Caco-2 (cell line): ENCODE measurements around the gene PANK2. TPM values are rescaled to one million over a fixed set of nuclear protein-coding genes. Genes with fewer than 3 reads are reported as not detected.
A peak's percentile ranks its signal among the peaks of the same experiment; 100 is the strongest.

ENCODE experiments used
- BruUV-seq: library from RNA; stranded (reverse); fragments of 400-500 nt; replicated peaks from 2 replicates; lab custom pipeline; 2021; lab: Mats Ljungman, UMichigan
- CTCF ChIA-PET: fragments of 300-600 bp; sonication (Branson Sonifier 250); formaldehyde crosslinking; loops from one replicate; lab custom pipeline; 2022; ENCODE audit warnings: antibody characterized with exemption; lab: Charles Lee
- POLR2A ChIA-PET: fragments of 300-600 bp; sonication (Branson Sonifier 250); formaldehyde crosslinking; loops from one replicate; lab custom pipeline; 2022; ENCODE audit warnings: antibody characterized with exemption; lab: Charles Lee
- DNase-seq, 2 experiments: peaks; one replicate each; pipeline versions ENCODE4 v3.0.0 to v3.0.0-alpha.2; 2020 to 2022
- H3K27me3 ChIP-seq: replicated peaks from 2 replicates; pipeline ENCODE4 v1.6.0; 2011; ENCODE audit warnings: low read length; ENCODE audit not compliant: control insufficient read depth, insufficient read depth
- H3K36me3 ChIP-seq: 2 replicates; pipeline ENCODE4 v1.5.1; 2011; ENCODE audit warnings: low read length; ENCODE audit not compliant: control insufficient read depth, insufficient read depth
- H3K4me1 ChIP-seq: fragments of 250-450 bp; sonication (Bioruptor Pico); 2 replicates; pipeline ENCODE4 v1.5.1; 2020; ENCODE audit warnings: mild to moderate bottlenecking
- H3K4me3 ChIP-seq: 2 replicates; pipeline ENCODE4 v1.5.1; 2011; ENCODE audit warnings: low read depth, mild to moderate bottlenecking, control low read depth, low read length
- H3K9me3 ChIP-seq: fragments of 250-450 bp; sonication (Bioruptor Pico); 2 replicates; pipeline ENCODE4 v1.5.1; 2020; ENCODE audit warnings: mild to moderate bottlenecking, moderate library complexity
- H3K27ac Mint-ChIP-seq: one replicate; pipeline ENCODE4 v1.8.0; 2022; ENCODE audit warnings: mixed read lengths; ENCODE audit not compliant: unreplicated experiment
- H3K27me3 Mint-ChIP-seq: one replicate; pipeline ENCODE4 v1.8.0; 2022; ENCODE audit warnings: mixed read lengths; ENCODE audit not compliant: insufficient read depth, unreplicated experiment
- H3K36me3 Mint-ChIP-seq: one replicate; pipeline ENCODE4 v1.8.0; 2022; ENCODE audit warnings: mild to moderate bottlenecking, mixed read lengths; ENCODE audit not compliant: insufficient read depth, unreplicated experiment
- H3K4me1 Mint-ChIP-seq: one replicate; pipeline ENCODE4 v1.8.0; 2022; ENCODE audit warnings: low read depth, mixed read lengths; ENCODE audit not compliant: unreplicated experiment
- H3K4me3 Mint-ChIP-seq: one replicate; pipeline ENCODE4 v1.8.0; 2022; ENCODE audit warnings: mild to moderate bottlenecking, moderate library complexity, mixed read lengths; ENCODE audit not compliant: unreplicated experiment
- H3K9me3 Mint-ChIP-seq: one replicate; pipeline ENCODE4 v1.8.0; 2022; ENCODE audit warnings: mixed read lengths; ENCODE audit not compliant: unreplicated experiment
- intact Hi-C: fragments of 100-400 bp; cut with micrococcal nuclease; formaldehyde crosslinking; loops from one replicate; pipeline ENCODE4 v1.10.0; 2022; ENCODE audit not compliant: unreplicated experiment
- total RNA-seq: library from RNA; stranded (reverse); gene quantifications from 2 replicates; pipeline ENCODE4 v1.2.3, GENCODE V29; 2022
- TF ChIP-seq, protein P1 (sequence below), 2 experiments: fragments of 200-600 bp in 1 of 2; IDR thresholded peaks; 1 replicate in 1 of 2; 2 replicates in 1 of 2; pipeline versions ENCODE4 v1.5.1 to v1.8.0; 2011 to 2022; ENCODE audit warnings: antibody characterized with exemption in 1 of 2, control low read depth in 1 of 2, inconsistent platforms in 1 of 2, low read depth in 1 of 2, low read length in 1 of 2, mild to moderate bottlenecking in 1 of 2, moderate library complexity in 1 of 2; ENCODE audit not compliant: insufficient read depth in 1 of 2, severe bottlenecking in 1 of 2, unreplicated experiment in 1 of 2

Gene PANK2
- total RNA-seq, 1 experiment from 2014 or later = 58.3 TPM

DNA sequence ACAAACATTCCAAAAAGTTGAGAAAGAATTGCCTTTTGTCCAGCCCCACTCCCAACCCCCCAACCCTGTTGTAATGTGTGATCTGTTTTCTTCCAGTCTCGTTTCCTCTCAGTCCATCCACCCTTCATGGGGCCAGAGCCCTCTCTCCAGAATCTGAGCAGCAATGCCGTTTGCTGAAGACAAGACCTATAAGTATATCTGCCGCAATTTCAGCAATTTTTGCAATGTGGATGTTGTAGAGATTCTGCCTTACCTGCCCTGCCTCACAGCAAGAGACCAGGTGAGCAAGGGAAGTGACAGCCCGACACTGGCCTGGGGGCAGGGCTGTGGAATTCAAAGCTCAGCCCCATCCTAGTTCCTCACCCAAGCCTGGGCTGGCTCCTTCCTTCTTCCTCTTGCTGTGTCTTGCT lies 34.7 kb upstream of the PANK2 start:
- Histone ChIP-seq H3K36me3 (peaks cover 4% of the 10 kb centered on the region), H3K4me3 (no peak overlapping the region), H3K27me3 (no peaks in the 10 kb centered on the region), H3K4me1 (peaks cover 4% of the 10 kb centered on the region), H3K9me3 (no peaks in the 10 kb centered on the region)
- TF ChIP-seq, protein P1, sequence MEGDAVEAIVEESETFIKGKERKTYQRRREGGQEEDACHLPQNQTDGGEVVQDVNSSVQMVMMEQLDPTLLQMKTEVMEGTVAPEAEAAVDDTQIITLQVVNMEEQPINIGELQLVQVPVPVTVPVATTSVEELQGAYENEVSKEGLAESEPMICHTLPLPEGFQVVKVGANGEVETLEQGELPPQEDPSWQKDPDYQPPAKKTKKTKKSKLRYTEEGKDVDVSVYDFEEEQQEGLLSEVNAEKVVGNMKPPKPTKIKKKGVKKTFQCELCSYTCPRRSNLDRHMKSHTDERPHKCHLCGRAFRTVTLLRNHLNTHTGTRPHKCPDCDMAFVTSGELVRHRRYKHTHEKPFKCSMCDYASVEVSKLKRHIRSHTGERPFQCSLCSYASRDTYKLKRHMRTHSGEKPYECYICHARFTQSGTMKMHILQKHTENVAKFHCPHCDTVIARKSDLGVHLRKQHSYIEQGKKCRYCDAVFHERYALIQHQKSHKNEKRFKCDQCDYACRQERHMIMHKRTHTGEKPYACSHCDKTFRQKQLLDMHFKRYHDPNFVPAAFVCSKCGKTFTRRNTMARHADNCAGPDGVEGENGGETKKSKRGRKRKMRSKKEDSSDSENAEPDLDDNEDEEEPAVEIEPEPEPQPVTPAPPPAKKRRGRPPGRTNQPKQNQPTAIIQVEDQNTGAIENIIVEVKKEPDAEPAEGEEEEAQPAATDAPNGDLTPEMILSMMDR (IDR thresholded peaks at IDR 0.05; ENCODE audit: insufficient read depth in 1 of 2, low read depth in 1 of 2, low read length in 1 of 2, severe bottlenecking in 1 of 2, unreplicated experiment in 1 of 2) = no peak
- peak overlapping the region; percentile 37 for H3K4me3 Mint-ChIP-seq
- H3K9me3 Mint-ChIP-seq = no peaks in the 10 kb centered on the region
- BruUV-seq = no TSS peak
- CTCF ChIA-PET = interaction anchor here (0.7 to 1.4 kb wide), 8 partner anchors 12 to 218 kb away, joined by 3 to 8 read pairs (median 6); partner anchors contain the start of genes AP5S1, CENPB and SPEF1
- H3K27ac Mint-ChIP-seq = peak overlapping the region; percentile 84
- peak; percentile 72 to 83 for DNase-seq
- intact Hi-C loops = loop anchor here (1.0 kb wide), 2 partner anchors 8 to 34 kb away; partner anchors contain the start of genes AP5S1 and MAVS
- POLR2A ChIA-PET = interaction anchor here (0.7 to 1.2 kb wide), 3 partner anchors 12 to 34 kb away, joined by 4 to 10 read pairs (median 7); partner anchors contain the start of gene AP5S1
- peaks cover 61% of the 10 kb centered on the region for H3K36me3 Mint-ChIP-seq
- no peaks in the 10 kb centered on the region for H3K27me3 Mint-ChIP-seq
- peaks cover 11% of the 10 kb centered on the region for H3K4me1 Mint-ChIP-seq

DNA sequence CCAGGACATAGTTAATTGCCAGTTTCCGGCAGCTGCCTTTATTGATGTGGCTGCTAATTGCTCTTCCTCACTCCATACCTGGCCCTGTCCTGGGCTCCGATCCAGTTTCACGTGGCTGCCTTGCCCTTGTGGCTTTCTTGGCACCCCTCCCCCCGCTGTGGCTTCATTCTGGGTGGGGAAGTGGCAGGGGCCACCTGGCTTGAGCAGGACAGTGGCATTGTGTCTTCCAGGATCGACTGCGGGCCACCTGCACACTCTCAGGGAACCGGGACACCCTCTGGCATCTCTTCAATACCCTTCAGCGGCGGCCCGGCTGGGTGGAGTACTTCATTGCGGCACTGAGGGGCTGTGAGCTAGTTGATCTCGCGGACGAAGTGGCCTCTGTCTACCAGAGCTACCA lies 31.8 kb upstream of the PANK2 start:
- H3K4me3 ChIP-seq = no peak overlapping the region
- TF ChIP-seq, protein P1 (IDR thresholded peaks at IDR 0.05; ENCODE audit: insufficient read depth in 1 of 2, low read depth in 1 of 2, low read length in 1 of 2, severe bottlenecking in 1 of 2, unreplicated experiment in 1 of 2) = no peak
- Mint-ChIP-seq H3K4me1 (peaks cover 11% of the 10 kb centered on the region), H3K27me3 (no peaks in the 10 kb centered on the region), H3K9me3 (no peaks in the 10 kb centered on the region), H3K4me3 (no peak overlapping the region), H3K36me3 (peaks cover 83% of the 10 kb centered on the region), H3K27ac (peak overlapping the region; percentile 25)
- no peaks in the 10 kb centered on the region for H3K27me3 ChIP-seq
- no TSS peak for BruUV-seq
- H3K36me3 ChIP-seq = peaks cover 11% of the 10 kb centered on the region
- H3K4me1 ChIP-seq = peaks cover 4% of the 10 kb centered on the region
- POLR2A ChIA-PET = no interaction called here
- H3K9me3 ChIP-seq = peaks cover 7% of the 10 kb centered on the region; the same call in 1 of the 2 replicates
- CTCF ChIA-PET = interaction anchor here (0.7 kb wide), 1 partner anchor 70 kb away, joined by 4 read pairs; no protein-coding TSS in a partner anchor
- intact Hi-C loops = loop anchor here (5.0 kb wide), 1 partner anchor 70 kb away; the partner anchor contains the start of gene CENPB
- DNase-seq = no peak

DNA sequence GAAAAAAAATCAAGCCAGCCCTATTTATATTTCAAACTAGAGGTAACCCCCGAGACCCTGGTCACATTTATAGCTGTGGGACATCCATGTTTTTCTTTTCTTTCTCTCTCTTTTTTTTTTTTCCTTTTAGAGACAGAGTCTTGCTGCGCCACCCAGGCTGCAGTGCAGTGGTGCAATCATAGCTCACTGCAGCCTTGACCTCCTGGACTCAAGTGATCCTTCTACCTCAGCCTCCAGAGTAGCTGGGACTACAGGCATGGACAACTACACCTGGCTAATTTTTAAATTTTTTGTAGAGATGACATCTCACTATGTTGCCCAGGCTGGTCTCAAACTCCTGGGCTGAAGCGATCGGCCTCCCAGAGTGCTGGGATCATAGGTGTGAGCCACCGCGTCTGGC lies 30.5 kb upstream of the PANK2 start:
- BruUV-seq = no TSS peak
- no peaks in the 10 kb centered on the region for H3K9me3 Mint-ChIP-seq
- no peak overlapping the region for H3K27ac Mint-ChIP-seq
- no peaks in the 10 kb centered on the region for H3K27me3 Mint-ChIP-seq
- no peak for DNase-seq
- peaks cover 13% of the 10 kb centered on the region for H3K36me3 ChIP-seq
- peaks cover 11% of the 10 kb centered on the region for H3K4me1 Mint-ChIP-seq
- CTCF ChIA-PET = interaction anchor here (0.7 kb wide), 1 partner anchor 8 kb away, joined by 8 read pairs; no protein-coding TSS in a partner anchor
- H3K4me3 ChIP-seq = no peak overlapping the region
- H3K4me3 Mint-ChIP-seq = no peak overlapping the region
- no peaks in the 10 kb centered on the region for H3K27me3 ChIP-seq
- peaks cover 9% of the 10 kb centered on the region; the same call in 1 of the 2 replicates for H3K9me3 ChIP-seq
- TF ChIP-seq, protein P1 (IDR thresholded peaks at IDR 0.05; ENCODE audit: insufficient read depth in 1 of 2, low read depth in 1 of 2, low read length in 1 of 2, severe bottlenecking in 1 of 2, unreplicated experiment in 1 of 2) = no peak
- peaks cover 4% of the 10 kb centered on the region for H3K4me1 ChIP-seq
- intact Hi-C loops = loop anchor here (5.0 kb wide), 1 partner anchor 71 kb away; the partner anchor contains the start of gene CENPB
- POLR2A ChIA-PET = no interaction called here
- H3K36me3 Mint-ChIP-seq = peaks cover 96% of the 10 kb centered on the region
